Measurements from ENCODE around the gene TSPAN5. TPM values are rescaled to one million over a fixed set of nuclear protein-coding genes. Genes with fewer than 3 reads are reported as not detected.
"Not testable (repeated sequence)": the region's sequence is repeated elsewhere in the genome, so short reads cannot be mapped to it uniquely, and the experiment has no call there.

TSPAN5 gene
- total RNA-seq, 1 donor from 2014 or later: 42.6 TPM

DNA sequence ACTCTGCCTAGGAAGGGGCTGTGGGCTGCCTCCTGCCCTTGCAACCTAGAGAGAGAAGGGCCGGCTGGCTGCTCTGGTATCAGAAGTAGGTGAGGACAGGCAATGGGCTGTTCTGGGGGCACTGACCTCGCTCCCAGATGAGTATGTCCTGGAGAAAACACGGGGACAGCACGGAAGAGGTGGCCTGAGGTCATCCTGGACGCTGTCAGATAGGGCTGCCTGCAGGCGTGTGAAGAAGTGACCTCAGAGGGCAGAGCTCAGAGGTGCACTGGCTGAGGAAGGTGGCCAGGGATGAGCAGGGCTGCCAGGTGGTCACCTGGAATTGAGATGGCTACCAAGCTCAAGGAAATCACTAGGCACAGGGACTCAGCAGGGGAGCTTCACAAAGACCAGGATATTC, 159.6 kb downstream of the TSPAN5 start:
- DNase-seq (ENCODE audit: low spot score): no peak

DNA sequence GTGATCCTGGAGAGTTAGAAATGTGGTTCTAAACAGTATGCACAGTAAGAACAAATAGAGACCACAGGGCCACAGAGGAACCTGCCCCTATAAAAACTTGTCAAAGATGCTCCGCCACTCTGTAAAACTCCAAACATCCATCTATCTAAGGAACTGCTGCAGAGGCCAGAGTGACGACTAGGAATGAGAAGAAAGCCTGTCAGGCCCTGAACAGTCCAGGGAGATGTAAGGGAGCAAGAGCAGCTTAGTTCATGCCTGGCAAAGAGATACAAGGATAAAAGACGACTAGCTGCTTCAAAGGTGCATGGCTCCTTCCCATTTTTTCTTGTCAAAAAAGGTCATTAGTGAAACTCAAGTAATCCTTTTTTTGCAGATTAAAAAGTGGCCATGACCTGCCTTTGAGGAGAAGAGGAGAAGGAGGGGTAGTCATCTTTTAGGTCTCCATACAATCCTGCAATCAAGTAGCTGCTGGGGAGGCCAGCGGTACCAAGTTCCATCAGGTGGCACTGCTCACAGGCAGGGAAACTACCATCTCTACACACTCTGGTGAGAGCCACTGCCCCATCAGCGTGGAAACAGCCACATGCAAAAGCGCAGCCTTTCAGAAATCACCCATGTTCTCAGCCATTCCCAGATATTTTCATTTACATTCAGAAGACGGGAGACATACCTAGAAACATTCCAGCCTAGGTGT, 162.1 kb downstream of the TSPAN5 start:
- peak; percentile 73 for DNase-seq (ENCODE audit: low spot score)

DNA sequence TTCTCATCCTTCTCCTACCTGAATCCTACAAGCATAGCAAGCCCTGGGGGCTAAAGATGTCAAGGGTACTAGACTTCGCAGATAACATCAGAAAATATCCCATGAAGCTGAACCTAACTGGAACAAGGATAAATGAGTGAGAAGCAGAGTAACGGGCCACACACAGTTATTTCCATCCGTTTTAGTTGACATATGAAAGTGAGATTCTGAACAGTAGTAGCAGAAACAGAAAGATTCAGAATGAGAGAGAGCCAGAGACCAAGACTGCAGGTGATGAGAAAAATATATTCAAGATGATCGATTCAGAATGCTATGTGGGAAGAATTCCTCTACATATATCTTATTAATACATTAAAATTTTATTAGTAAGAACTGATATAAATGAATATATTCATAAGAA, 165.1 kb downstream of the TSPAN5 start:
- DNase-seq (ENCODE audit: low spot score): no peak

DNA sequence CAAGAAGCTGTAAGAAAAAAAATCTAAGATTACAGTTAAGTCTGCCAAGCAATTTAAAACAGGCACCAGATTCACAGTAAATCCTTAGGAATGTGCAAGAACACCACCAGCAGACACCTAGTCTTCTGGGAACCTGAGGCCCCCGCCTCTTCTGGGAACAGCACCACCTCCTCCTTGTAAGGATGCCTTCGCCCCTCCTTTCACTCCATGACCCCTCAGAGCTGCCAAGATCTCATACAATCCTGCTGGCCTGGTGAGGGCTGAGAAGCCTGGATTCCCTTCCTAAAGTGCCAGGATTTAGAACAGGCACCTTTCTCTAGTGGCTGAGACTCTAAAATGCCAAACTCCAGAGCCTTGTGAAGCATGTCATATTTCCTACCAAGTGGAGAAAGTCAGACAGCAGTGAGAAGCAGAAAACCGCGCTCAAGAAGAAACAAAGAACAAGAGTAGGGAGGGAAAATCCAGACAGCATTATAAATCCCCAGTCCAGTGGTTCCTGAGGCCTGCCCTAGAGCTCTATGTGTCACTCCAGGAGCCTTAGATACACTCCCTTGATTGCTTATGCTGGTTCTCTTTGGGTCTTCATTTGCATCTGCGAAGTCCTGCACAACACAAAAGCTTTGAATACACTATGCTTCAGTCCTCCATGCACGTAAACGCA, 166.4 kb downstream of the TSPAN5 start:
- peak; percentile 78 for DNase-seq (ENCODE audit: low spot score)

DNA sequence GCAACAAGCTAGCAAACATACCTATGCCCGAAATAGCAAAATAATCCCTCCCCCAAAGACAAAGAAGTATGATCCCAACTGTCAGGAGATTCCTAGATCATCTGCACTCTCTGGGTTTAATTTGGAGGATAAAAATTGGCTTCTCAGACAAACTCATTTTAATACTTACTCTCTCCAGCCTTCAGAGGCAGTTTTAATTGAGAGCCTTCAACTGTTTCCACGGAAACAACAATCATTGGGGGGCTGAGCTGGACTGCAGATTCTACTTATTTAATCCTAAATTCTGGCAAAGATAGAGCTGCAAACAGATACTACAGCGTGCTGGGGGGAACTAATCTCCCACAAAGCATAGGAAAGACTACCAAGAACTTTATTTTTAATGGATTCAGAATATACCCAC, 168.2 kb downstream of the TSPAN5 start:
- DNase-seq (ENCODE audit: low spot score): no peak

DNA sequence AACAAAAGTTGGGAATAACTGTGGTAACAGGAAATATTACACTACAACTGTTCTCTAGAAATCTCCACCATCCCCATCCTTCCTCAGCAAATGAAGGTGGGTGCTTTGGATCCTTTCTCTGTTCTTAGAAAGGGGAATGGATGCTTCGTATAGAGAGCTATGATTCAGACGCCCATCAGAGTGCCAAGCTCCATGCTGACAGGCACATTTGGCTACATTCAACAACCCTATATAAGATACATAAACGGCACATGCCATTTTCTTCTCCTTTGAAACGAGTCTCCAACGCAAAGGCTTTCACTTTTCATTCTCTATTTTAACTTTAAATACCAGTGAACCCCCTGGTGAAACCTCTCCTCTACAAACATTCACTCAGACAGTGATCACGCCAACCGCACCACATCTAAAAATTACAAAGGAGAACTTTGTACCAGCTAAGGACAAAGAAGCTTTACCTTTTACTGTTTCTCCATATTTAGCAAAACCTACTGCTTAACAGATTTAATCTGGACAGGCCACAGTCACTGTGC, 172.5 kb downstream of the TSPAN5 start:
- no peak for DNase-seq (ENCODE audit: low spot score)

DNA sequence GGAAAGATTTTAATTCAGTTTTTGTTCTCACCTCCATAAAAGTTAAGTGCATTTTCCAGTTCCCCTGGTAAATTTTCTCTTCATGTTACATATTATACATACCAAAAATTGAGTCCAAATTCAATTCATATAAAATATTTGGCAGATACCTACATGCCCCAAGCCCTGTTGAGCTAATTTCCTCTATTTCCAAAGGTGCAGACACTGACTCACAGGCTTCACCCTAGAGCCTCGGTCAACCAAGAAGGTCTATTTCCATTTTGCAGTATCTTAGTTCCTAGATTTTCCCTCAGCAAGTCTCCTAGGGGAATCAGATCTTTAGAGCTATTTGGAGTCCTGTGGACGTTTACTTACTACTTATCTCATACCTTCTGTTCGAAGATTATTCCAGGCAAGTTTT, 174.4 kb downstream of the TSPAN5 start:
- no peak for DNase-seq (ENCODE audit: low spot score)

DNA sequence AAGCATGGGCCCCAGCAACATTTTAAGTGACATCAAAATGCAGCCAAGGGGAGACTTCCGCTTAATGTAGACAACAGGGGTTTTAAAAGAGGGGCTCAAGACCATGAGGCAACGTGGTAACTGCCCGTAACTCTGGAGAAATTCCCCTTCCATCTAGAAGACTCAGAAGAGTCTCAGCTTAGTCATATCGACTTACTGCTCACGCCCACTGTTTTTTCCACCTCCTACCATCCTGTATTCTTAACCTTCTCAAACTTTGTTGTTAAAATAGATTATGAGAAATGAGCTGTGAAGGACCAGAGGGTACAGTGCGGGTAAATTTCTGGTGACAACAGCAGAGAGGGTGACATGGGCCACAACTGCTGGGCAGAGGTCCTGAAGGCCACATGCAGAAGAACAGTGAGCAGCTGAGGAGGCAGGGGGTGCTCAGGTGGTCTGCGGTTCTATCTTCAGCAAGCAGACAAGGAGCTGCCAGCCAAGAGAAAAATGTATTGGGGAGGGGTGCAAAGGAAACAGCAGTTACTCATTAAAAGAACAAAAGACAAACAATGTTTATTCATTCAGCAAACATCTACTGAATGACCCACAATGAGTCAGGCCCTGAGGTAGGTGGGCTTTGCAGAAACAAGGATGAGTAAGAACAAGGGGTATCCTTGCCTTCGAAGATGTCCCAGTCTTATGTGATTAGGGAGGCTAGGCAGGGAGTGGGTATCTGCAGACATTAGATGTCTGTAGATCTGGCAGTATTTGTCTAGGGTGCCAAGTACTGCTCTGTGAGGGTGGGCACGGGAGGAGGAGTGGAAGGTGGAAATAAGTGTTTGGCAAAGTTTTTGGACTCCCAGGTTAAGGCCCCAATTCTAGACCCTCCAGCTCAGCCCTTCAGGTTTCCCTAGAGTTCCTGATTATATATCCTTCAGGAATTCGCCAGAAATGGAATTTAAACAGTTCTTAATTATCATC, 175.3 kb downstream of the TSPAN5 start:
- DNase-seq (ENCODE audit: low spot score): no peak

DNA sequence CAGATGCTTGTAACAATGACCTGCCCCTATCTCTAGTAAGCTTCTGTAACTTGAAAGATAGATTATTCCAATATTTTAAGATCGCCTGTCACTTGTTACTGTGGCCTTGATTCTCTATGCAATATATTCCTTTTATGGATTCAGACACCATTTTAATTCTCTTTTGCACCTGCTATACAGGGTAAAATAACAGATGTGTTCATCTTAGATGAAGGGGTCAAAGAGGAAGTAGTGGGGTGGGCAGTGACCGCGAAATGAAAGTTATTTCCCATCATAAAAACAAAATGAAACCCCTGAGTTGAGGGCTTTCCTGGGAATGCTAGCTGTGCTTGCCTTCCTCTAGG, 175.9 kb downstream of the TSPAN5 start:
- DNase-seq (ENCODE audit: low spot score): no peak

DNA sequence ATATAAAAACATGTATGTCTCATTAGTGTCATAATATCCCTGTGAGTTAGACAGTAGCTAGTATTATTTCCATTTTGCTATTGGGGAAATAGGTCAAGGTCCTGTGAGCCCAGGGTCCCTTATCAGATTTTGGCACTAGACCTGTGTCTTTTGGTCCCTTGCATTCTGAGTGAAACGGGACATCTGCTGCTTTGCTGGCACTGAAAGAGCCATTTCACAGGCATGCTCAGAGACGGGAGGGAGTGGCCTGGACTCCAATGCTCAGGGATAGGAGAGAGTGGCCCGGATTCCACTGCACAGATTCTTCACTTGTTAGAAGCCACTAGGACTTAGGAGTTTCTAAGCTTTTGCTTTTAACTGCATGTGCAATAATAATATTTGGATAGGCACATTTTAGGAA, 177.2 kb downstream of the TSPAN5 start:
- no peak for DNase-seq (ENCODE audit: low spot score)

DNA sequence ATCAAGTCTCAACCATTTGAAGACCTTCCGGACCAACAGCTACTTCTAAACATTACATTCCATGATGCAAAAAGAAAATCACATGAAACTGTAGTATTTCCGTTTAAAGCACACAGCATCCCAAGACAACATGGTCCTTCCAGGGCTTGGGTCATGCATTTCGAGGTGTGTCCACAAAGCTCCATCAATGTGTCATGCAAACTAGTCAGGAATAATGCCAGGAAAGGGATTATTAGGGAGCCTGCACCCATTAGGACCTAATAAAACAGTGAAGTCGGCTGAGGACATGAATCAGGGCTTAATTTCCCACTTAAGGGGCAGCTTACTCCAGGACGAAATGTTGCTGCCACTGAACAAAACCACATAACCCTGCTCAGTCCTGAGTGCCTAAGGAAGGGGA, 177.9 kb downstream of the TSPAN5 start:
- no peak for DNase-seq (ENCODE audit: low spot score)

DNA sequence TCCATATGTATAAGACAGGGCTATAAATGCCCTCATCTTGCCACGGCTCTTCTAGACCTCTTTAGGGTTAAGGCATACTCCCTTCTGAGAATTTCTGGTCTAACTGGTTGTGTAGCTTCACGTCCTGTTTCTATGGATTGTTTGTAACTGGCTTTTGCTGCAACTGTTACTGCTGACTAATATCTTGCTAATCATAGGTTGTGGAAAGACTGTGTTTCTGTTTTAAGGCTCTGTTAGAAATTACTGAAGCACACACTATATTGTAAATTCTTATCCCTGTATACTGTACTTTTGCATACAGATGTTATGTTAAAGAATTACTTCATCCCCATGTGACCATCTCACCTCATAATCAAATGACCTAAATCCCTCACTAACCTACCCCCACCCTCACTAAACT, 178.8 kb downstream of the TSPAN5 start:
- not testable (repeated sequence) for DNase-seq (ENCODE audit: low spot score)

DNA sequence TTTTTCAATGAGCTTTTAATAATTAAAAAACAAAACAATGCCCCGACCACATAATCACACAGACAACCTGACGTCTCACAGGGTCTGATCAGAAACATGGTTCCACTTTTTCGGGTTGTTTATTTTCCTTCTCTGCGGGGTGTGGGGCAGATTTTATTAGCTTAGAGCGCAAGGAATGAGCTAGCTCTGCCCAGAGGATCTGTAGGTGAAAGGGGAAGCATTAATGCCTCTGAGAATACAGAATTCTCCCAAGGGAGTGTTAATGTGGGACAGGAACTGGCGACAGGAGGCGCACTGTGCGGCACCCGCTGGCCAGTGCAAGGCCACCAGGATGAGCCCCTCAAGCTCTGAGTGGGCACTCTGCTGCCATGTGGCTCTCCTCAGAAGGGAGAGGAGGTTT, 181.5 kb downstream of the TSPAN5 start:
- no peak for DNase-seq (ENCODE audit: low spot score)

DNA sequence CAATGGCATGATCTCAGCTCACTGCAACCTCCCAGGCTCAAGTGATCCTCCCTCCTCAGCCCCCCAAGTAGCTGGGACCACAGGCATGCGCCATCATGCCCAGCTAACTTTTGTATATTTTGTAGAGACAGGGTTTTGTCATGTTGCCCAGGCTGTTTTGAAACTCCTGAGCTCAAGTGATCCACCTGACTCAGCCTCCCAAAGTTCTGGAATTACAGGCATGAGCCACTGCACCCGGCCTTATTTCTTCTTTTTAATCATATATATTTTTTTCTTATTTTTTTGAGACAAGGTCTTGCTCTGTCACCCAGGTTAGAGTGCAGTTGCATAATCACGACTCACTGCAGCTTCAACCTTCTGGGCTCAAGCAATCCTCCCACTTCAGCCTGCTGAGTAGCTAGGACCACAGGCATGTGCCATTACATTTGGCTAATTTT, 184.0 kb downstream of the TSPAN5 start:
- DNase-seq (ENCODE audit: low spot score): no peak

DNA sequence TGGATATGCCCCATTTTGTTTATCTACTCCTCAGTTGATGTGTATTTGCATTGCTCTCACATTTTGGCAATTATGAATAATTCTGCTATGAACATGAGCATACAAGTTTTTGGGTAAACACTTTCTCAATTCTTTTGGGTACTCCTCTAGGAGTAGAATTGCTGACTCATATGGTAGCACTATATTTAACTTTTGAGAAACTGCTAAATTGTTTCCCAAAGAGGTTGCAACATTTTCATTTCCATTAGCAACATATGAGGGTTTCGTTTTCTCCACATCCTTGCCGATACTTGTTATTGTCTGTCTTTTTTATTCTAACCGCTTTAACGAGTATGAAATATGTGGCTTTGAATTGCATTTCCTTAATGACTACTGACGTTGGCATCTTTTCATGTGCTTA, 185.4 kb downstream of the TSPAN5 start:
- no peak for DNase-seq (ENCODE audit: low spot score)

DNA sequence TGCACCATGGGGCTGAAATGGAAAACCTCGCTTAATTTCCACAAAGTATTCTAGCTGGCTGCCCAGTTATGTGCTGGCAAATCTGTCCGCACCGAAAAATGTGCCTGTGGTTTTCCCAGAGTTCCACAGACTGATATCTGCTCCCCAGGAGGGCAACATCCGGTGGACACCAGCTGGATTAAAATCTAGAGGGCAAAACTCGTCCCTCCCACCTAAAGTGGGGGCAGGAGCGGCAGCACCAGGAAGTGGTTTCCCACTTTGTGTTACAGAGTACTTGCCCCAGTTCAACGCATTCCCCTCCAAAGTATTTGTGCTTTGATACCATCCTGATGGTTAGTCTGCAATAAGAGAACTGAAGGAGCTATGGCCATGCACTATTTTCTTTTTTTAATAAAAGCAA, 187.6 kb downstream of the TSPAN5 start:
- no peak for DNase-seq (ENCODE audit: low spot score)

DNA sequence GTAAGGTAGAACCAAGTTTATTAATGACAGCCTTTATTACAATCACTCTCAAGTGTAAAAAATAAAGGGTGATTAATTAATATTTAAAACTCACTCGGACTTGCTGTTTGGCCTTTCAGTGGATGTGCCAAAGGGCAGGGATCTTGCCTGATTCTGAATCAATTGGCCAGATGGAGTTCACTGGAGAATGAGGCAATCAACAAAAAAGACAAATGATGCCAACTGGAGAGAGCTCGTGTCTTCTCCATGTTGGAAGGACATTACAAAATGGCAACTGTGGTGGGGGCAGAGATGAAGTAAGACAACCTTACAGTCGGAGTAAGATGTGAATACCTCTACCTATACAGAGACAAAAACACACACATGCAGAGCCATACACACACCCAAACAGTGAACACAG, 188.0 kb downstream of the TSPAN5 start:
- no peak for DNase-seq (ENCODE audit: low spot score)

DNA sequence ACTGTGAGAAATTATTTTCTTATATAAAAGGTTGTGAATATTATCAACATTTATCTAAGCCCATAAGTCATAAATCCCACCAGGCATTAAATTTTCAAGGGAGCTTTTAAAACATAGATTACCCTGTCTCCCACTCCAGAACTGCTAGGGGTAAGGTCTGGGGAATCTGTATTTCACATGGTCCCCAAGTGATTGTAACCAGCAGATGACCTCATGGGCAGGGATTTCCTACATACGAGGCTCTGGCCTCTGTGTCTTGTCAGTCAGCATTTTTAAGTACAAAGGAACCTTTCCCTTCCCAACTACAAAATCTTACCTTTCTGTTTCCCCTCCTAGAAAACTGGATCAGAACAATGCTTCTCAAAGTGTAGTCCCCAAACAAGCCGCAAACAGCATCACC, 188.6 kb downstream of the TSPAN5 start:
- DNase-seq (ENCODE audit: low spot score): peak; percentile 87

DNA sequence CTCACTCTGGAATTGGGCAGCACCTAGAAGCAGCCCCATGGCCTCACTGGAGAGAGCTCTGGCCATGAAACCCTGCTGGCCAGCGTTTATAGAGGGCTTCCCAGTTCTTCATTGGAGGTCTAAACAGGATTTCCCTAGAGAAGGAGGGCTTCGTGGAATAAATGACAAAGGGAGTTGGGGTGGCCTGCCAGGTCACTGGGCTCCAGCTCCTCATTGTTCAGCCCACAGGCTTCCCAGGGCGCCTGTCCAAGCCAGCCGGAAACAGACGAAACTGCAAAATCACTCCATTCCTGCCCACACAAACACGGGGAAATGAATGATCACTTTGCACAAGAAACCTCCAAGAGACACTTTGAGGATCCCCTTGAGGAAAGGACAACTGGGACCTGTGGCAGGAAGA, 189.7 kb downstream of the TSPAN5 start:
- DNase-seq (ENCODE audit: low spot score): peak; percentile 33

DNA sequence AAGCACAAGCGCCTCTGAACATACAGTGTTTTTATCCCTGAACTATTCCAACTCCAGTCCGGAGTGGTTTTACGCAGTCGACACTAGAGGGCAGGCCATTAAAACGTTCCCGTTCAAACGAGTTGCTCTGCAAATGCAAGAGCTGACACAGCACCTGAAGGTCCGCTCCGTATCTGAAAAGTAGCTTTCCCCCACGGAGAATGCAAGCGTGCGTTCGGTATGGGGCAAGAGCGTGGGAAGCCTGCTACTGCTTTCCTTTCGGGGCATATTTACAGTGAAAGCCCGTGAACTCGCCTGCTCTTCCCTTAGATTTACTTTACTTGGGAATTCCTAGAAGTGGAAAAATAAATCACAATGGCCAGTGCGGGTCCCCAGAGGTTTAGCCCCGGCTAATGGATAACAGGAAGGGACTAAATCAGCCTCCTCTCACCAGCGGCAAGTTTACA, 190.8 kb downstream of the TSPAN5 start:
- DNase-seq (ENCODE audit: low spot score): peak; percentile 93

DNA sequence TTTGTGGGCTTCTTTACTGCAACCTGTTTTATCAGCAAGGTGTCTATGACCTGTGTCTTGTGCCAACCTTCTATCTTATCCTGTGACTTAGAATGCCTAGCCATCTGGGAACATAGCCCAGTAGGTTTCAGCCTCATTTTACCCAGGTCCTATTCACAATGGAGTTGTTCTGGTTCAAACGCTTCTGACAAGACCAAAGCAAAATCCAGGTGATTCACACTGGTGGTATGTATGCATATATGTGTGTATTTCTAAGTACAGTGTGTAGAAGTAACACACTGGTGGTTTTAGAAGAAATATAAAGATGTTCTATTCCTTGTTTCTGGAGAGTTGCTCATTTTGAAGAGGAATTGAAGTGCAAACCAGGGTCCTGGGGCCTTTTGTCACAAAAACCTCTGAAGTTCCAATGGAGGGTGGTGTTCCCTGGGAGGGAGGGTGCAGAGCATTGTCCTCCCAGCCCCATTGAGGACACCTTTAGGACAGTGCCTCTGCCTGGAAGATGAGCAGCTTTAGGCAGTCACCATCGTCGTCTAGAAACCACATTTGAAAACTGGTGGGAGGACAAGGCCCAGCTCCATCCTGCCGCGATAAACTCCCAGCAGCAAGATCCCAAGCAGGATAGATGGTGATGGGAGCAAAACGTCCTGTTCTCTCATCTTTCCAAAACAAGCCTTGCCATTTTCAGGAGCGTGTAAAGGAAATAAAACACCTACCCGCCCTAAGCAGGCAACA, 191.4 kb downstream of the TSPAN5 start:
- DNase-seq (ENCODE audit: low spot score): no peak
